HG02973 (cell line): ENCODE data around the gene CLIC3.
A peak's percentile ranks its signal among the peaks of the same experiment; 100 is the strongest.

ENCODE experiments used
- ATAC-seq: cut with Tn5 transposase; IDR thresholded peaks from one replicate; pipeline ENCODE4 v1.9.1; 2021; ENCODE audit warnings: moderate library complexity; ENCODE audit not compliant: unreplicated experiment

Gene CLIC3

GRCh38 chr9:136954270-136955083 is 41.9 kb downstream of the CLIC3 start:
- ATAC-seq, result no peak

- no peak for ATAC-seq
Observed at GRCh38 chr9:136953771-136954269, 42.5 kb downstream of the CLIC3 start.

GRCh38 chr9:136952876-136953770 is 43.2 kb downstream of the CLIC3 start:
- no peak for ATAC-seq

GRCh38 chr9:136952321-136952850 is 44.0 kb downstream of the CLIC3 start:
- no peak for ATAC-seq

GRCh38 chr9:136951541-136952320 is 44.6 kb downstream of the CLIC3 start, which contains the start of gene LCN12:
LCN12 (plus strand) TSS chr9:136952273; CDS start chr9:136952328, 55 bp downstream.
- ATAC-seq, result no peak

- ATAC-seq, result no peak
Observed at GRCh38 chr9:136950656-136951276, 45.6 kb downstream of the CLIC3 start.

GRCh38 chr9:136949817-136950655 is 46.3 kb downstream of the CLIC3 start:
- peak; percentile 75 for ATAC-seq

GRCh38 chr9:136949239-136949816 is 47.0 kb downstream of the CLIC3 start:
- peak; percentile 4 for ATAC-seq

GRCh38 chr9:136947955-136948510 is 48.3 kb downstream of the CLIC3 start:
- no peak for ATAC-seq

- no peak for ATAC-seq
Observed at GRCh38 chr9:136947028-136947891, 49.1 kb downstream of the CLIC3 start.

GRCh38 chr9:136946228-136947027 is 49.9 kb downstream of the CLIC3 start:
- ATAC-seq, result no peak

GRCh38 chr9:136945333-136946227 is 50.8 kb downstream of the CLIC3 start:
- no peak for ATAC-seq
